Type B pancreatic cell (in vitro differentiated cells): ENCODE measurements around the gene IL17RC. TPM values are rescaled to one million over a fixed set of nuclear protein-coding genes. Genes with fewer than 3 reads are reported as not detected.
A peak's percentile ranks its signal among the peaks of the same experiment; 100 is the strongest.
"Not testable (repeated sequence)": the region's sequence is repeated elsewhere in the genome, so short reads cannot be mapped to it uniquely, and the experiment has no call there.

Experiments used
- DNase-seq: peaks from one replicate; pipeline ENCODE4 v3.0.0; 2021; ENCODE audit warnings: mixed read lengths; ENCODE audit not compliant: unreplicated experiment; ENCODE audit errors: extremely low spot score
- H3K27ac Mint-ChIP-seq: 2 replicates; pipeline ENCODE4 v1.8.0; 2021; ENCODE audit warnings: mild to moderate bottlenecking, mixed read lengths
- H3K27me3 Mint-ChIP-seq: 2 replicates; pipeline ENCODE4 v1.8.0; 2021; ENCODE audit warnings: mixed read lengths
- H3K36me3 Mint-ChIP-seq: 2 replicates; pipeline ENCODE4 v1.8.0; 2021; ENCODE audit warnings: mixed read lengths
- H3K4me1 Mint-ChIP-seq: one replicate; pipeline ENCODE4 v1.8.0; 2021; ENCODE audit warnings: mixed read lengths; ENCODE audit not compliant: unreplicated experiment
- H3K4me3 Mint-ChIP-seq: 2 replicates; pipeline ENCODE4 v1.8.0; 2021; ENCODE audit warnings: mild to moderate bottlenecking, mixed read lengths
- H3K9me3 Mint-ChIP-seq: 2 replicates; pipeline ENCODE4 v1.8.0; 2021; ENCODE audit warnings: mixed read lengths
- CTCF ChIP-seq: fragments of 200-600 bp; sonication (generic); conservative IDR thresholded peaks from 2 replicates; pipeline ENCODE4 v1.5.0; 2021; ENCODE audit warnings: antibody characterized with exemption, mild to moderate bottlenecking
- total RNA-seq: library from RNA; stranded (reverse); gene quantifications from 2 replicates; pipeline ENCODE4 v1.2.1, GENCODE V29; 2021; ENCODE audit warnings: low replicate concordance

IL17RC gene
- total RNA-seq, 1 donor from 2014 or later = 22.6 TPM

- peaks cover 18% of the 10 kb centered on the region for H3K36me3 Mint-ChIP-seq
- no peak for TF ChIP-seq CTCF
- no peak for DNase-seq
- no peaks in the 10 kb centered on the region for H3K27me3 Mint-ChIP-seq
- H3K4me1 Mint-ChIP-seq = peaks cover 11% of the 10 kb centered on the region
- no peaks in the 10 kb centered on the region for H3K9me3 Mint-ChIP-seq
- no peak overlapping the region for H3K4me3 Mint-ChIP-seq
- H3K27ac Mint-ChIP-seq = no peak overlapping the region
Observed at GRCh38 chr3:9889405-9889804, 27.5 kb upstream of the IL17RC start.

- Mint-ChIP-seq H3K36me3 (peaks cover 18% of the 10 kb centered on the region), H3K27ac (peak within 1 kb of the TSS; percentile 95), H3K4me3 (peak within 1 kb of the TSS; percentile 98), H3K27me3 (no peaks in the 10 kb centered on the region), H3K9me3 (no peaks in the 10 kb centered on the region), H3K4me1 (peaks cover 15% of the 10 kb centered on the region)
- peak; percentile 23 for TF ChIP-seq CTCF
- DNase-seq = peak; percentile 88
Observed at GRCh38 chr3:9890249-9891071, 26.4 kb upstream of the IL17RC start, which contains the start of gene JAGN1. Gene JAGN1, plus strand, starts transcription at chr3:9890610. Its CDS starts 113 bp downstream, at chr3:9890723.

GRCh38 chr3:9891072-9891622 is 25.8 kb upstream of the IL17RC start:
- Mint-ChIP-seq H3K4me3 (peak overlapping the region; percentile 98), H3K9me3 (no peaks in the 10 kb centered on the region), H3K27ac (peak overlapping the region; percentile 95), H3K4me1 (peaks cover 15% of the 10 kb centered on the region), H3K36me3 (peaks cover 18% of the 10 kb centered on the region), H3K27me3 (no peaks in the 10 kb centered on the region)
- TF ChIP-seq CTCF = no peak
- DNase-seq = no peak

- no peak for DNase-seq
- Mint-ChIP-seq H3K9me3 (no peaks in the 10 kb centered on the region), H3K27ac (no peak overlapping the region), H3K36me3 (peaks cover 18% of the 10 kb centered on the region), H3K4me1 (peaks cover 24% of the 10 kb centered on the region), H3K27me3 (no peaks in the 10 kb centered on the region), H3K4me3 (no peak overlapping the region)
- no peak for TF ChIP-seq CTCF
Observed at GRCh38 chr3:9893739-9894138, 23.2 kb upstream of the IL17RC start.

GRCh38 chr3:9895715-9896114 is 21.2 kb upstream of the IL17RC start:
- Mint-ChIP-seq H3K4me1 (peaks cover 33% of the 10 kb centered on the region), H3K36me3 (peaks cover 18% of the 10 kb centered on the region)
- H3K27me3 Mint-ChIP-seq, H3K4me3 Mint-ChIP-seq, H3K9me3 Mint-ChIP-seq, H3K27ac Mint-ChIP-seq, DNase-seq: not testable (repeated sequence)

- H3K4me3 Mint-ChIP-seq, H3K27me3 Mint-ChIP-seq, H3K9me3 Mint-ChIP-seq, DNase-seq: not testable (repeated sequence)
- Mint-ChIP-seq H3K27ac (peak overlapping the region; percentile 69), H3K4me1 (peaks cover 32% of the 10 kb centered on the region), H3K36me3 (peaks cover 14% of the 10 kb centered on the region)
Observed at GRCh38 chr3:9896755-9897407, 20.0 kb upstream of the IL17RC start.
